Lower leg skin (tissue), 3 donors: ENCODE data around the gene RYR2.

Experiments used
- POLR2A ChIP-seq, 2 donors: fragments of 450-650 bp; IDR thresholded peaks; one replicate each; pipeline ENCODE4 v1.6.1; 2016 to 2017; ENCODE audit warnings: antibody characterized with exemption in 2 of 2, mild to moderate bottlenecking in 1 of 2, moderate library complexity in 1 of 2
- TF ChIP-seq, protein P1 (sequence below), 3 donors: fragments of 450-650 bp; IDR thresholded peaks; one replicate each; pipeline ENCODE4 v1.5.1; 2016; ENCODE audit warnings: antibody characterized with exemption in 3 of 3, mild to moderate bottlenecking in 3 of 3, moderate library complexity in 2 of 3

DNA sequence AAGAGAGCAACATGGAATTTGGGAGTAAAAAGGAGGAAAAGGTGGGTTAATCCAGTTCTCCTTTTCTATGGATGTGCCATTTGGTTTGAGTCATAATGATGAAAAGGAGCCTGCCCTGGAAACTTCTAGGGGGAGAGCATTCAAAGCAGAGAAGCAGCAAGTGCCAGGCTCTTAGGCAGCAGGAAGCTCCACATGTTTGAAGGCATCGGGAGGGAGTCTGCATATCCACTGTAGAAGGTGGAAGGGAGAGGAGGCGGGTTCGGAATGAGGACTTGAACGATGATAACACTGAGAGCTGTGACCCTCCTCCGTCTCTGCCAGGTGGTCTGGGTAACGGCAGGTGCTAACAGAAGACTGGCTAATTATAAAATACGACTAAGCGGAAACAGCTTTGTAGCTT, 128.2 kb downstream of the RYR2 start:
- TF ChIP-seq, protein P1, sequence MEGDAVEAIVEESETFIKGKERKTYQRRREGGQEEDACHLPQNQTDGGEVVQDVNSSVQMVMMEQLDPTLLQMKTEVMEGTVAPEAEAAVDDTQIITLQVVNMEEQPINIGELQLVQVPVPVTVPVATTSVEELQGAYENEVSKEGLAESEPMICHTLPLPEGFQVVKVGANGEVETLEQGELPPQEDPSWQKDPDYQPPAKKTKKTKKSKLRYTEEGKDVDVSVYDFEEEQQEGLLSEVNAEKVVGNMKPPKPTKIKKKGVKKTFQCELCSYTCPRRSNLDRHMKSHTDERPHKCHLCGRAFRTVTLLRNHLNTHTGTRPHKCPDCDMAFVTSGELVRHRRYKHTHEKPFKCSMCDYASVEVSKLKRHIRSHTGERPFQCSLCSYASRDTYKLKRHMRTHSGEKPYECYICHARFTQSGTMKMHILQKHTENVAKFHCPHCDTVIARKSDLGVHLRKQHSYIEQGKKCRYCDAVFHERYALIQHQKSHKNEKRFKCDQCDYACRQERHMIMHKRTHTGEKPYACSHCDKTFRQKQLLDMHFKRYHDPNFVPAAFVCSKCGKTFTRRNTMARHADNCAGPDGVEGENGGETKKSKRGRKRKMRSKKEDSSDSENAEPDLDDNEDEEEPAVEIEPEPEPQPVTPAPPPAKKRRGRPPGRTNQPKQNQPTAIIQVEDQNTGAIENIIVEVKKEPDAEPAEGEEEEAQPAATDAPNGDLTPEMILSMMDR (IDR thresholded peaks at IDR 0.05) = no peak
- TF ChIP-seq POLR2A (IDR thresholded peaks at IDR 0.05) = no peak
